Osteoblast (primary cell): ENCODE data around the gene ADH6. TPM values are rescaled to one million over a fixed set of nuclear protein-coding genes. Genes with fewer than 3 reads are reported as not detected.

Source experiments
- DNase-seq: peaks from one replicate; pipeline ENCODE4 v3.0.0; 2011; ENCODE audit warnings: low spot score, mixed read lengths; ENCODE audit not compliant: insufficient read length; ENCODE audit errors: missing footprints
- H2AFZ ChIP-seq: 2 replicates; pipeline ENCODE4 v1.6.0; 2011; ENCODE audit warnings: mild to moderate bottlenecking, low read length
- H3K27ac ChIP-seq: 2 replicates; pipeline ENCODE4 v1.5.1; 2011; ENCODE audit warnings: mild to moderate bottlenecking, low read depth, low read length, moderate library complexity
- H3K27me3 ChIP-seq: 2 replicates; pipeline ENCODE4 v1.6.0; 2012; ENCODE audit warnings: mild to moderate bottlenecking, control low read depth, inconsistent platforms, low read length, moderate library complexity; ENCODE audit not compliant: insufficient read depth
- H3K36me3 ChIP-seq: 2 replicates; pipeline ENCODE4 v1.5.1; 2011; ENCODE audit warnings: mild to moderate bottlenecking, low read length, control low read depth, moderate library complexity; ENCODE audit not compliant: insufficient read depth
- H3K4me1 ChIP-seq: 2 replicates; pipeline ENCODE4 v1.5.1; 2011; ENCODE audit warnings: mild to moderate bottlenecking, low read length, control low read depth, moderate library complexity; ENCODE audit not compliant: insufficient read depth
- H3K4me2 ChIP-seq: 2 replicates; pipeline ENCODE4 v1.6.0; 2011; ENCODE audit warnings: mild to moderate bottlenecking, low read length; ENCODE audit not compliant: insufficient read depth
- H3K4me3 ChIP-seq: fragments of 200-600 bp; sonication (generic); 3 replicates; pipeline ENCODE4 v1.5.1; 2012; ENCODE audit warnings: mild to moderate bottlenecking, low read length, inconsistent platforms; ENCODE audit not compliant: insufficient read depth
- H3K79me2 ChIP-seq: 2 replicates; pipeline ENCODE4 v1.6.0; 2012; ENCODE audit warnings: mild to moderate bottlenecking, low read length, control low read depth, inconsistent platforms; ENCODE audit not compliant: insufficient read depth
- H3K9me3 ChIP-seq: 2 replicates; pipeline ENCODE4 v1.5.1; 2011; ENCODE audit warnings: low read depth, low read length, control low read depth
- H4K20me1 ChIP-seq: 2 replicates; pipeline ENCODE4 v1.6.0; 2012; ENCODE audit warnings: mild to moderate bottlenecking, low read length, control low read depth; ENCODE audit not compliant: insufficient read depth
- CTCF ChIP-seq: IDR thresholded peaks from 2 replicates; pipeline ENCODE4 v1.5.1; 2011; ENCODE audit warnings: mild to moderate bottlenecking, low read depth, low read length, moderate library complexity; ENCODE audit errors: extremely low read depth
- total RNA-seq: library from RNA; depleted of rRNA; stranded (reverse); fragments of >200 nt; gene quantifications from 2 replicates; pipeline ENCODE4 v1.2.3, GENCODE V29; 2012

ADH6 gene
- total RNA-seq, 1 donor: not detected

- Histone ChIP-seq H3K4me1 (no peaks in the 10 kb centered on the region), H4K20me1 (no peaks in the 10 kb centered on the region), H3K27ac (no peak overlapping the region), H3K4me2 (no peak overlapping the region), H3K79me2 (no peaks in the 10 kb centered on the region), H3K4me3 (no peak overlapping the region), H3K27me3 (no peaks in the 10 kb centered on the region), H3K9me3 (no peaks in the 10 kb centered on the region), H2AFZ (no peak overlapping the region), H3K36me3 (no peaks in the 10 kb centered on the region)
- no peak for TF ChIP-seq CTCF
- DNase-seq: no peak
Measured at GRCh38 chr4:99185581-99185980, 33.5 kb downstream of the ADH6 start.

GRCh38 chr4:99180382-99181070 lies 38.5 kb downstream of the ADH6 start:
- Histone ChIP-seq H2AFZ (no peak overlapping the region), H3K27me3 (no peaks in the 10 kb centered on the region), H3K9me3 (no peaks in the 10 kb centered on the region), H3K27ac (no peak overlapping the region), H3K79me2 (no peaks in the 10 kb centered on the region), H4K20me1 (no peaks in the 10 kb centered on the region), H3K4me3 (no peak overlapping the region), H3K4me2 (no peak overlapping the region), H3K4me1 (no peaks in the 10 kb centered on the region), H3K36me3 (no peaks in the 10 kb centered on the region)
- peak; percentile 76 for DNase-seq
- TF ChIP-seq CTCF: no peak

GRCh38 chr4:99179626-99180025 lies 39.4 kb downstream of the ADH6 start:
- no peak for DNase-seq

GRCh38 chr4:99179178-99179577 lies 39.9 kb downstream of the ADH6 start:
- Histone ChIP-seq H3K79me2 (no peaks in the 10 kb centered on the region), H3K27ac (no peak overlapping the region), H3K4me2 (no peak overlapping the region), H3K9me3 (no peaks in the 10 kb centered on the region), H4K20me1 (no peaks in the 10 kb centered on the region), H3K4me1 (no peaks in the 10 kb centered on the region), H2AFZ (no peak overlapping the region), H3K27me3 (no peaks in the 10 kb centered on the region), H3K36me3 (no peaks in the 10 kb centered on the region), H3K4me3 (no peak overlapping the region)
- no peak for TF ChIP-seq CTCF
- no peak for DNase-seq

More at GRCh38 chr4:99179626-99180025, 39.4 kb downstream of the ADH6 start:
- Histone ChIP-seq H4K20me1 (no peaks in the 10 kb centered on the region), H3K36me3 (no peaks in the 10 kb centered on the region), H3K4me1 (no peaks in the 10 kb centered on the region), H3K4me3 (no peak overlapping the region), H3K27me3 (no peaks in the 10 kb centered on the region), H3K9me3 (no peaks in the 10 kb centered on the region), H3K27ac (no peak overlapping the region), H3K4me2 (no peak overlapping the region), H2AFZ (no peak overlapping the region), H3K79me2 (no peaks in the 10 kb centered on the region)
- TF ChIP-seq CTCF: no peak
